Measurements from ENCODE around the gene MARK1. TPM values are rescaled to one million over a fixed set of nuclear protein-coding genes. Genes with fewer than 3 reads are reported as not detected.

Gene MARK1
- total RNA-seq, 4 donors from 2014 or later: 4.3 to 6.8 (median 5.4) TPM

- no peak for DNase-seq
- 84 to 87% methylated on average over 5 of the region's 5 CpGs for WGBS, 2 donors (ENCODE audit: low coverage in 1 of 2)
- in situ Hi-C loops (cut with MboI; ENCODE audit: low pct_ligation_motif_present in 1 of 4, low pct_unique_long_range_greater_than_20kb in 1 of 4, low sequenced_read_pairs in 3 of 4) (no loop called here), intact Hi-C loops (cut with DNase I; ENCODE audit: low total_unique reads) (no loop called here)
- Histone ChIP-seq H3K4me3 (no peak overlapping the region), H3K9me3 (peaks cover 10 to 11% of the 10 kb centered on the region in 2 donors), H3K36me3 (no peaks in the 10 kb centered on the region), H3K4me1 (no peaks in the 10 kb centered on the region), H3K27me3 (no peaks in the 10 kb centered on the region), H3K27ac (no peak overlapping the region)
- TF ChIP-seq EP300 (IDR thresholded peaks at IDR 0.05; ENCODE audit: low read depth) (no peak), CTCF (IDR thresholded peaks at IDR 0.05) (no peak), POLR2AphosphoS5 (IDR thresholded peaks at IDR 0.05) (no peak), POLR2A (IDR thresholded peaks at IDR 0.05) (no peak)
Observed at GRCh38 chr1:220572416-220572815, 44.5 kb downstream of the MARK1 start.

GRCh38 chr1:220573836-220574235 is 45.9 kb downstream of the MARK1 start:
- H3K27ac ChIP-seq: no peak overlapping the region
- H3K27me3 ChIP-seq: no peaks in the 10 kb centered on the region
- intact Hi-C loops (cut with DNase I; ENCODE audit: low total_unique reads) (no loop called here), in situ Hi-C loops (cut with MboI; ENCODE audit: low pct_ligation_motif_present in 1 of 4, low pct_unique_long_range_greater_than_20kb in 1 of 4, low sequenced_read_pairs in 3 of 4) (no loop called here)
- peaks cover 10 to 11% of the 10 kb centered on the region in 2 donors for H3K9me3 ChIP-seq
- no peak for DNase-seq
- no peaks in the 10 kb centered on the region for H3K4me1 ChIP-seq
- no peaks in the 10 kb centered on the region for H3K36me3 ChIP-seq
- no peak overlapping the region for H3K4me3 ChIP-seq
- no peak for TF ChIP-seq POLR2A (IDR thresholded peaks at IDR 0.05)
- no peak for TF ChIP-seq EP300 (IDR thresholded peaks at IDR 0.05; ENCODE audit: low read depth)
- TF ChIP-seq POLR2AphosphoS5 (IDR thresholded peaks at IDR 0.05): no peak
- no peak for TF ChIP-seq CTCF (IDR thresholded peaks at IDR 0.05)

- no peak for TF ChIP-seq EP300 (IDR thresholded peaks at IDR 0.05; ENCODE audit: low read depth)
- TF ChIP-seq POLR2A (IDR thresholded peaks at IDR 0.05): no peak
- TF ChIP-seq CTCF (IDR thresholded peaks at IDR 0.05): no peak
- no peak for TF ChIP-seq POLR2AphosphoS5 (IDR thresholded peaks at IDR 0.05)
- 86 to 88% methylated on average over 4 to 6 of the region's 6 CpGs for WGBS, 2 donors (ENCODE audit: low coverage in 1 of 2)
- in situ Hi-C loops (cut with MboI; ENCODE audit: low pct_ligation_motif_present in 1 of 4, low pct_unique_long_range_greater_than_20kb in 1 of 4, low sequenced_read_pairs in 3 of 4): no loop called here
- H3K36me3 ChIP-seq: no peaks in the 10 kb centered on the region
- H3K27ac ChIP-seq: no peak overlapping the region
- no peaks in the 10 kb centered on the region for H3K4me1 ChIP-seq
- no peak overlapping the region for H3K4me3 ChIP-seq
- H3K9me3 ChIP-seq: peaks cover 10 to 11% of the 10 kb centered on the region in 2 donors
- no peaks in the 10 kb centered on the region for H3K27me3 ChIP-seq
- DNase-seq: no peak
- intact Hi-C loops (cut with DNase I; ENCODE audit: low total_unique reads): no loop called here
Observed at GRCh38 chr1:220575718-220576497, 48.0 kb downstream of the MARK1 start.

- peaks cover 7 to 11% of the 10 kb centered on the region in 2 donors for H3K9me3 ChIP-seq
- H3K4me1 ChIP-seq: no peaks in the 10 kb centered on the region
- intact Hi-C loops (cut with DNase I; ENCODE audit: low total_unique reads) (no loop called here), in situ Hi-C loops (cut with MboI; ENCODE audit: low pct_ligation_motif_present in 1 of 4, low pct_unique_long_range_greater_than_20kb in 1 of 4, low sequenced_read_pairs in 3 of 4) (no loop called here)
- H3K4me3 ChIP-seq: no peak overlapping the region
- no peak for DNase-seq
- no peaks in the 10 kb centered on the region for H3K27me3 ChIP-seq
- no peaks in the 10 kb centered on the region for H3K36me3 ChIP-seq
- H3K27ac ChIP-seq: no peak overlapping the region
- 85 to 88% methylated on average over 1 of the region's 1 CpG for WGBS, 2 donors (ENCODE audit: low coverage in 1 of 2)
- TF ChIP-seq POLR2A (IDR thresholded peaks at IDR 0.05) (no peak), POLR2AphosphoS5 (IDR thresholded peaks at IDR 0.05) (no peak), CTCF (IDR thresholded peaks at IDR 0.05) (no peak), EP300 (IDR thresholded peaks at IDR 0.05; ENCODE audit: low read depth) (no peak)
Observed at GRCh38 chr1:220577926-220578325, 50.0 kb downstream of the MARK1 start.
